Measurements from ENCODE around the gene PRKCH.

GRCh38 chr14:61528591-61529021 is 207.2 kb downstream of the PRKCH start:
- no peak for TF ChIP-seq TAF1 (IDR thresholded peaks at IDR 0.05; ENCODE audit: borderline replicate concordance, insufficient read depth, low read length)
- no peak for TF ChIP-seq POLR2AphosphoS5 (IDR thresholded peaks at IDR 0.05; ENCODE audit: low read depth, low read length)
- no peak for TF ChIP-seq SIN3A (IDR thresholded peaks at IDR 0.05; ENCODE audit: borderline replicate concordance, insufficient read depth, low read length)
